ENCODE data around the gene ZNFX1.

- TF ChIP-seq, protein P1, sequence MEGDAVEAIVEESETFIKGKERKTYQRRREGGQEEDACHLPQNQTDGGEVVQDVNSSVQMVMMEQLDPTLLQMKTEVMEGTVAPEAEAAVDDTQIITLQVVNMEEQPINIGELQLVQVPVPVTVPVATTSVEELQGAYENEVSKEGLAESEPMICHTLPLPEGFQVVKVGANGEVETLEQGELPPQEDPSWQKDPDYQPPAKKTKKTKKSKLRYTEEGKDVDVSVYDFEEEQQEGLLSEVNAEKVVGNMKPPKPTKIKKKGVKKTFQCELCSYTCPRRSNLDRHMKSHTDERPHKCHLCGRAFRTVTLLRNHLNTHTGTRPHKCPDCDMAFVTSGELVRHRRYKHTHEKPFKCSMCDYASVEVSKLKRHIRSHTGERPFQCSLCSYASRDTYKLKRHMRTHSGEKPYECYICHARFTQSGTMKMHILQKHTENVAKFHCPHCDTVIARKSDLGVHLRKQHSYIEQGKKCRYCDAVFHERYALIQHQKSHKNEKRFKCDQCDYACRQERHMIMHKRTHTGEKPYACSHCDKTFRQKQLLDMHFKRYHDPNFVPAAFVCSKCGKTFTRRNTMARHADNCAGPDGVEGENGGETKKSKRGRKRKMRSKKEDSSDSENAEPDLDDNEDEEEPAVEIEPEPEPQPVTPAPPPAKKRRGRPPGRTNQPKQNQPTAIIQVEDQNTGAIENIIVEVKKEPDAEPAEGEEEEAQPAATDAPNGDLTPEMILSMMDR (IDR thresholded peaks at IDR 0.05), result no peak
- TF ChIP-seq POLR2AphosphoS5 (IDR thresholded peaks at IDR 0.05; ENCODE audit: insufficient read depth in 1 of 2, low read depth in 1 of 2), result no peak
These were observed 17.6 kb downstream of the ZNFX1 start for GRCh38 chr20:49260218-49260617.

All from vagina (tissue), 2 donors.